ENCODE results near the gene PGLYRP2.

PGLYRP2 gene

DNA sequence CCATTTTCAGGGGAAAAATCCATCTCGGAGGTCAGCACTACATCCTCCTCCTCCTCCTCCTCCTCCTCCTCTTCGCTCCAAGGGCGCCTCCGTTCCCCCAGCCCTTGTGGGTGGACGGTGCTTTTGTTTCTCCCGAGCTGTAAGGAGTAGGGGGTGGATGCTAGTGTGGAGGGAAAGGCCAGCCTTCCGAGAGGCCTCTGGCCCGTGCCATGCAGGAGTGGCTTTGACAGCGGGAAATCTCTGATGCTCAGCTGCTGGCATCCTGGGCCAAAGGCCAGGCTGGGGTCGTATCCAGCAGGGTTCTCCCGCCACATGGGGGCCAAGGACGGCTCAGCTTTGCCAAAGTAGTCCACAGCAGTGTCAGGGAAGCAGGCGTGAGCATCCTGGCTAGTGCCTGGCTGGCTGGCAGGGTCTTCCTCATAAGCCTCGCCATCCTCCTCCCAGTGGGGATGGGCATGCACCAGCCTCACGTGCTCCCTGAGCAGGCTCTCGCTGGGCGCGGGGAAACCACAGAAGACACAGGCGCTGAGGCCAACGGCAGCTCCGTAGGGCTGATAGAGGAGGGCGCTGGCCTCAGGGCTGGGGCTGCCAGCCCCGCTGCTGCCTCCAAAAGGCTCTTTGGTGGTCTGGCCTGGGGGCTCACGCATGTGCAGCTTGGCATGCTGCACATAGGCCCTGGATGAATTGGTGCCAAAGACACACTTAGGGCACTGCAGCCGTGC, 40.1 kb downstream of the PGLYRP2 start:
- in situ Hi-C loops (cut with HindIII; ENCODE audit: low pct_unique_long_range_greater_than_20kb, low sequenced_read_pairs): no loop called here
- no peak for TF ChIP-seq JUND (IDR thresholded peaks at IDR 0.05; ENCODE audit: low read depth)
- DNase-seq (ENCODE audit: low read depth in 1 of 2, low spot score in 1 of 2): no peak

- TF ChIP-seq JUND (IDR thresholded peaks at IDR 0.05; ENCODE audit: low read depth): no peak
- in situ Hi-C loops (cut with HindIII; ENCODE audit: low pct_unique_long_range_greater_than_20kb, low sequenced_read_pairs): no loop called here
- DNase-seq (ENCODE audit: low read depth in 1 of 2, low spot score in 1 of 2): no peak
These were observed 40.7 kb downstream of the PGLYRP2 start for GRCh38 chr19:15438577-15438976.

GRCh38 chr19:15438124-15438496, 41.2 kb downstream of the PGLYRP2 start:
- no peak for TF ChIP-seq JUND (IDR thresholded peaks at IDR 0.05; ENCODE audit: low read depth)
- in situ Hi-C loops (cut with HindIII; ENCODE audit: low pct_unique_long_range_greater_than_20kb, low sequenced_read_pairs): no loop called here
- DNase-seq (ENCODE audit: low read depth in 1 of 2, low spot score in 1 of 2): peak; percentile 77 to 80

DNA sequence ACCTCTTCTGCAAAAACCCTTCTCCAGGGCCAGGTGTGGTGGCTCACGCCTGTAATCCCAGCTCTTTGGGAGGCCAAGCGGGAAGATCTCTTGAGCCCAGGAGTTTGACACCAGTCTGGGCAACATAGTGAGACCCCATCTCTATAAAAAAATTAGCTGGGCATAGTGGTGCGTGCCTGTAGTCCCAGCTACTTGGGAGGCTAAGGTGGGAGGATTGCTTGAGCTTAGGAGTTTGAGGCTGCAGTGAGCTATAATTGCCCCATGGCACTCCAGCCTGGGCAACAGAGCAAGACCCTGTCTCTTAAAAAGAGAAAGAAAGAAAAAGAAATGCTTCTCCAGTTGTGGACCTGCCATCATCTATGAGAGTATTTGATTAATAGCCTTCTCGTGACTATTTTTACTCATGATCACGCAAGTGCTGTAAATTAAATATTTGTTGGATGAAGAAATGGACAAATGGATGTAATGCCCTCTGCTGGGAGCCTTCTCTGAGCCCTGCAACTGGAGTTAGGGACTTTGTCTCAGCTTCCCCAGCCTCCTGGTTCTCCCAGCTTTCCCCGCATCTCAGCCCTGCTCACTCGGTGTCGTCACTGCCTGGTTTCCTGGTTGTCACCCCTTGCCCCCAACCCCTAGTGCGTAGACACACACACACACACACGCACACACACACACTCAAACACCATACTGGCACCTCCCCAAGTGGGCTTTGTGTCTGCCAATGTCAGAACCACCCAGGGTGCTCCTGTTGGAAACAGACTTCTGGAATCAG, 41.8 kb downstream of the PGLYRP2 start:
- no peak for TF ChIP-seq JUND (IDR thresholded peaks at IDR 0.05; ENCODE audit: low read depth)
- in situ Hi-C loops (cut with HindIII; ENCODE audit: low pct_unique_long_range_greater_than_20kb, low sequenced_read_pairs): no loop called here
- peak; percentile 44 to 84 for DNase-seq (ENCODE audit: low read depth in 1 of 2, low spot score in 1 of 2)

DNA sequence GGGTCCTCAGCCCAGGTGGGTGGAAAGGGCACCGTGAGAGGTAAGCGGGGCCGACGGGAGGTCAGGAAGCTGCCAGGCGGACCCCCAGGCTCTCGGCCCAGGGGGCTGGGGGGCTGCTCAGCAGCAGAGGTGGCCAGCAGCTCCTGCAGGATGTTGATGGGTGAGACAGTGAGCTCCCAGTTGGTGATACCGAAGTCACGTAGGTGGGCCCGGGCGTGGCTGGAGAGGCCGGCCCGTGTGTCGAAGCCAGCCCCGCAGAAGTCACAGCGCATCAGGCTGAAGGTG, 42.5 kb downstream of the PGLYRP2 start:
- DNase-seq (ENCODE audit: low read depth in 1 of 2, low spot score in 1 of 2): no peak
- TF ChIP-seq JUND (IDR thresholded peaks at IDR 0.05; ENCODE audit: low read depth): no peak
- in situ Hi-C loops (cut with HindIII; ENCODE audit: low pct_unique_long_range_greater_than_20kb, low sequenced_read_pairs): no loop called here

GRCh38 chr19:15436012-15436825, 43.1 kb downstream of the PGLYRP2 start:
- in situ Hi-C loops (cut with HindIII; ENCODE audit: low pct_unique_long_range_greater_than_20kb, low sequenced_read_pairs): no loop called here
- DNase-seq (ENCODE audit: low read depth in 1 of 2, low spot score in 1 of 2): no peak
- no peak for TF ChIP-seq JUND (IDR thresholded peaks at IDR 0.05; ENCODE audit: low read depth)

DNA sequence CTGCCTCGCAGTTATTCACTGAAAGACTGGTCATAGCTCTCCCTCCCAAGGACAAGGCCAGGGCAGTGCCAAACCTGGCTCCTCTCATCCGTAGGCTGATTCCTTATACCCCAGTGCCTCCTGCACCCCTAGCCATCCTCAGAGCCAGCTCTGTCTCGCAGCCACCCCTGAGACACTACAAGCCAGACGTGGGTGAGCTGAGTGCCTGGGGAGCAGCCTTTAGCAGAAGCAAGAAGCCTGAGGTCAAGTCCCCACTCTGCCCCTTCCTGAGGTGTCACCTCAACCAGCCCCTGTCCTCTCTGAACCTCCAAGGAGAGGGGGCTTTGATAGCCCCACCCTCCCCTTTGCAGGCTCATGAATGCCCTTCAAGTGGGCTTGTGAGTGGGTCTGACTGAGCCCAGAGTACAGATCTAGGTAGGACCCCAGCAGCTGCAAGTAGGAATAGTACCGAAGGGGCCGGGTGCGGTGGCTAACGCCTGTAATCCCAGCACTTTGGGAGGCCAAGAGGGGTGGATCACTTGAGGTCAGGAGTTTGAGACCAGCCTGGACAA, 45.7 kb downstream of the PGLYRP2 start:
- TF ChIP-seq JUND (IDR thresholded peaks at IDR 0.05; ENCODE audit: low read depth): no peak
- DNase-seq (ENCODE audit: low read depth in 1 of 2, low spot score in 1 of 2): no peak
- in situ Hi-C loops (cut with HindIII; ENCODE audit: low pct_unique_long_range_greater_than_20kb, low sequenced_read_pairs): no loop called here

DNA sequence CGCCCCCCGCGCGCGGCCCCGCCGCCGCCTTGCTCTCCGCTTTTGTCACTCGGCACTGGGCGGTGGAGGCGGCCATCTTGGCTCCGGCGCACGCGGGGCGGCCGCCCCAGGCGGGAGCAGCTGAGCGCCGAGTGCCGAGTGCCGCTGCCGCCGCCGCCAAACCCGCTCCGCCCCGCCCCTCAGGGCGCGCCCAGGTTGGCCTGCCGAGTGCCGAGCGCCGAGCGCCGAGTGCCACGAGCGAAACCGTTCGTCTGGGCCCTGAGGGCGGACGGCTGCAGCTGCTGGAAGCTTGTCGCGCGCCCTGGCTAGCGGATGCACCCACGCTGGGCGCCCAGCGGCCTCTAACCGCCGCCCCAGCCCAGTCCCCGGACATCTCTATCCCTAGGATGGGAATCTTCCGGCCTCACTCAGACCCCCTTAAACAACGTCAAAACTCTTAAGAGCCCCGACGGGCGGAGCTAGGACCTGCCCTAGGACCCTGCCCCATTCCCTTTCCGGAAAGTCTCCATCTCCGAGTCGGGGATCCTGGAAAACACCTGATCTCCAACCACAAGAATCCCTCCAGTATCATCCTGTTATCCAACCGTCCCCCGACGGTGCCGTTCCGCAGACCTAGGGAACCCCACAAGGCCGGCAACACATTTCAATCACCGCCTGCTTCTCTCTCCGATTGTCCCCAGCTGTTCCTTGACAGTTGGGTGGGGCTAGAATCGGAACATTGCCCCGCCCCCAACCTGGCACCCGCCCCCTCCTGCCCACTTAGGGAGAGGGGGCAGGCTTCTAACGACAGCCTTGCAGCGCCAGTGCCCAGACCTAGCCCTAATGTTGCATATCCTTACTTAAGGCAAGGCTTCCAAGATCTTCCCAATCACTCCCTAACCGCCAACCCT, 46.4 kb downstream of the PGLYRP2 start:
- in situ Hi-C loops (cut with HindIII; ENCODE audit: low pct_unique_long_range_greater_than_20kb, low sequenced_read_pairs): no loop called here
- no peak for TF ChIP-seq JUND (IDR thresholded peaks at IDR 0.05; ENCODE audit: low read depth)
- peak; percentile 90 to 92 for DNase-seq (ENCODE audit: low read depth in 1 of 2, low spot score in 1 of 2)

- DNase-seq (ENCODE audit: low read depth in 1 of 2, low spot score in 1 of 2): no peak
- in situ Hi-C loops (cut with HindIII; ENCODE audit: low pct_unique_long_range_greater_than_20kb, low sequenced_read_pairs): no loop called here
- no peak for TF ChIP-seq JUND (IDR thresholded peaks at IDR 0.05; ENCODE audit: low read depth)
These were observed 47.2 kb downstream of the PGLYRP2 start for GRCh38 chr19:15432018-15432494.

DNA sequence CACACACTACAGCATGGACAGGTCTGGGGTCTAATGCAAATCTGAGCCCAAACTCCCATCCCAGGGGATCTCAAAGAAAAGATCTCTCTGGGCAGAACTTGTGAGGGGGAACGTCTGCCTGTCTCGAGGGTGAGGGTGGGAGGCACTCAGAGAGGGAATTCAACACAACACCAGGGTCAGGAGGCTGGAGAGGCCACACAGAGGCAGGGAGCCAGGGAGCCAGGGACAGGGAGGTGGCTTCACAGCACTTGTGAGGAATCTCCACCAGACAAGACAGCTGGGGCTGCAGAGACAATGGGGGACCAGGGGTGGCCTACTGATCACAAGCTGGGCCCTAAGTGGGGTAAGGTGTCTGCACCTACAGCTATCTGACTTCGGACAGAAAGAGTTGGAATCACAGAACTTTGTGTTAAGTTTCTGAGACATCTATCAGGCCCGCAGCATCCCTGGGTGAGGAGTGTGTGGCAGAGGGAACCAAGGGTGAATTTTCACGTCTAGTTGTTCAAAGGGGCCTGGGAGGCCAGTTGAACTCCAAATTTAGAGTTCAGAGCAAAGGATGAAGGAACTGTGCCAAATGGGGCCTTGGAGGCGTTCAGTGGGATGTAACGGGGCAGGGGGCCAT, 47.8 kb downstream of the PGLYRP2 start:
- in situ Hi-C loops (cut with HindIII; ENCODE audit: low pct_unique_long_range_greater_than_20kb, low sequenced_read_pairs): no loop called here
- no peak for TF ChIP-seq JUND (IDR thresholded peaks at IDR 0.05; ENCODE audit: low read depth)
- DNase-seq (ENCODE audit: low read depth in 1 of 2, low spot score in 1 of 2): no peak

DNA sequence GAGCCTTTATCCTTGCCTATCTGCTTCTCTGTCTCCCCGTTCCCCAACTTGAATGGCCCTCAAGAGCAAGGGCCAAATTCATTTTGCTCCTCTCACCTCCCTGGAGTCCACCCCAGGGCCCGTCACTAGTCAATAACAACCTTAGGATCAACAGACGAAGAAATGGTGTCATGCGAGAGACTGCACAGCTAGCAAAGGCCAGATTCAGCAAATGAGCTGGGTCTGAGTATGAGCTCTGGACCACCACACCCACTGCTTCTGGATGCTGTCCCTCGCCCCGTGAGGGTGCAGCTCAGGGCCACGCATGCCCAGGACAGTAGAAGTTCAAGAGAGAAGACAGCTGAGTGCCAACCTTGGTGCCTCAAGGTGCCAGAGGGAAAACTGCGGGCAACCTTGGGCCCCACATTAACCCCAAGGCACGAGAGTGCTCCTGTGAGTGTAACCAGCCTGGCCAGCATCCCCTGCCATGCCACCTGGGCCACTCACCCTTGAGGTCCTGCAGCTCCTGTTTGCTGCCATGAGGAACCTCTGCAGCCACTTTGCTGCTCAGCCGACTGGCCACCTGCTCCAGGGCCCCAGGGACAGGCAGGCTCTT, 48.7 kb downstream of the PGLYRP2 start:
- in situ Hi-C loops (cut with HindIII; ENCODE audit: low pct_unique_long_range_greater_than_20kb, low sequenced_read_pairs): no loop called here
- no peak for TF ChIP-seq JUND (IDR thresholded peaks at IDR 0.05; ENCODE audit: low read depth)
- DNase-seq (ENCODE audit: low read depth in 1 of 2, low spot score in 1 of 2): no peak

All from T47D (cell line).